K562 (cell line): ENCODE results near the gene DDX18. TPM values are rescaled to one million over a fixed set of nuclear protein-coding genes. Genes with fewer than 3 reads are reported as not detected.

Experiments
- ATAC-seq: fragments of 200-7000 bp; cut with Tn5 transposase; 3 replicates; pipeline ENCODE4 v1.9.1; 2020; ENCODE audit warnings: moderate library complexity
- BruUV-seq: library from RNA; stranded (reverse); fragments of 400-500 nt; replicated peaks from 2 replicates; lab custom pipeline; 2021; lab: Mats Ljungman, UMichigan
- CTCF ChIA-PET: fragments of 300-600 bp; formaldehyde crosslinking; extraction: SDS; loops from one replicate; lab custom pipeline; 2021; ENCODE audit warnings: low intra/inter-chr PET ratio; lab: Yijun Ruan, JAX
- POLR2A ChIA-PET: fragments of 300-600, 350-650 bp; sonication (Branson Sonifier 250); formaldehyde crosslinking; extraction: SDS; loops from one replicate; lab custom pipeline; 2021; ENCODE audit warnings: antibody characterized with exemption, inconsistent platforms; lab: Yijun Ruan, JAX
- DNase-seq, 4 experiments: peaks; one replicate each; pipeline versions ENCODE4 v3.0.0 to v3.0.0-alpha.2; 2011 to 2018; ENCODE audit warnings: low spot score in 3 of 4, mixed read lengths in 3 of 4; ENCODE audit errors: extremely low read depth in 1 of 4
- FAIRE-seq: peaks from 2 replicates; lab custom pipeline; 2011; peaks lifted over from hg19 to GRCh38; lab: Jason Lieb, UNC
- H2AFZ ChIP-seq: 2 replicates; pipeline ENCODE4 v1.6.0; 2011; ENCODE audit warnings: low read depth, low read length, control low read depth, inconsistent platforms
- H3K27ac ChIP-seq: fragments of 200-600 bp; 3 replicates; pipeline ENCODE4 v1.8.0; 2011; ENCODE audit warnings: low read depth, mild to moderate bottlenecking, control low read depth, inconsistent platforms, low read length, moderate library complexity, mixed read lengths; ENCODE audit errors: extremely low read depth
- H3K27me3 ChIP-seq, 2 experiments: fragments of 300-600 bp in 1 of 2; 2 replicates in 1 of 2; 3 replicates in 1 of 2; pipeline versions ENCODE4 v1.6.0 to v1.8.0; 2011; ENCODE audit warnings: inconsistent platforms in 2 of 2, low read length in 2 of 2, mild to moderate bottlenecking in 1 of 2, mixed read lengths in 1 of 2, moderate library complexity in 1 of 2; ENCODE audit not compliant: control insufficient read depth in 2 of 2, insufficient read depth in 2 of 2
- H3K36me3 ChIP-seq: fragments of 300-600 bp; 3 replicates; pipeline ENCODE4 v1.8.0; 2011; ENCODE audit warnings: mild to moderate bottlenecking, low read length, inconsistent platforms; ENCODE audit not compliant: control insufficient read depth, insufficient read depth
- H3K4me1 ChIP-seq, 2 experiments: fragments of 200-600 bp in 1 of 2; replicated peaks in 1 of 2; 2 replicates in 1 of 2; 3 replicates in 1 of 2; pipeline versions ENCODE4 v1.5.1 to v1.8.0; 2011; ENCODE audit warnings: inconsistent platforms in 2 of 2, low read length in 2 of 2, mild to moderate bottlenecking in 1 of 2, mixed read lengths in 1 of 2, moderate library complexity in 1 of 2; ENCODE audit not compliant: control insufficient read depth in 2 of 2, insufficient read depth in 2 of 2
- H3K4me2 ChIP-seq: 2 replicates; pipeline ENCODE4 v1.6.1; 2011; ENCODE audit warnings: low read length, control low read depth, inconsistent platforms, mixed read lengths; ENCODE audit not compliant: insufficient read depth
- H3K4me3 ChIP-seq: fragments of 200-600 bp; sonication (generic), shearing (Covaris generic); 2 replicates; pipeline ENCODE4 v1.5.1; 2016; ENCODE audit warnings: control low read depth, inconsistent platforms
- H3K79me2 ChIP-seq: fragments of 200-600 bp; 3 replicates; pipeline ENCODE4 v1.8.0; 2011; ENCODE audit warnings: low read length, inconsistent platforms; ENCODE audit not compliant: control insufficient read depth, insufficient read depth
- H3K9ac ChIP-seq, 2 experiments: 2 replicates each; pipeline versions ENCODE4 v1.6.0 to v1.6.1; 2011; ENCODE audit warnings: low read depth in 2 of 2, low read length in 2 of 2, control low read depth in 1 of 2, inconsistent platforms in 1 of 2, mild to moderate bottlenecking in 1 of 2, mixed read lengths in 1 of 2; ENCODE audit not compliant: insufficient read depth in 1 of 2
- H3K9me1 ChIP-seq: one replicate; pipeline ENCODE4 v1.6.0; 2011; ENCODE audit warnings: inconsistent platforms, mild to moderate bottlenecking, low read length, moderate library complexity; ENCODE audit not compliant: control insufficient read depth, insufficient read depth
- H3K9me3 ChIP-seq: replicated peaks from 2 replicates; pipeline ENCODE4 v1.5.1; 2011; ENCODE audit warnings: low read depth, low read length, inconsistent platforms; ENCODE audit not compliant: control insufficient read depth, insufficient read depth
- H4K20me1 ChIP-seq: replicated peaks from 2 replicates; pipeline ENCODE4 v1.6.1; 2011; ENCODE audit warnings: low read length, inconsistent platforms, mixed read lengths; ENCODE audit not compliant: control insufficient read depth, insufficient read depth
- ATF7 ChIP-seq: fragments of 450-650 bp; IDR thresholded peaks from 2 replicates; pipeline ENCODE4 v1.7.1; 2014; ENCODE audit warnings: mild to moderate bottlenecking, moderate library complexity
- CHD4 ChIP-seq: fragments of 200-600 bp; sonication (generic); IDR thresholded peaks from 3 replicates; pipeline ENCODE4 v1.6.1; 2012; ENCODE audit warnings: low read depth, mild to moderate bottlenecking, mixed read lengths, low read length, inconsistent platforms; ENCODE audit not compliant: insufficient read depth, insufficient replicate concordance, poor library complexity, severe bottlenecking
- MAFG ChIP-seq: fragments of 450-650 bp; conservative IDR thresholded peaks from 2 replicates; pipeline ENCODE4 v1.6.1; 2016; ENCODE audit warnings: missing genetic modification characterization, missing compliant biosample characterization
- PYGO2 ChIP-seq: fragments of 450-650 bp; IDR thresholded peaks from 2 replicates; pipeline ENCODE4 v1.6.1; 2016; ENCODE audit warnings: mild to moderate bottlenecking, missing genetic modification characterization, moderate library complexity, missing compliant biosample characterization
- RNF219 ChIP-seq: fragments of 250-450 bp; sonication (Bioruptor Pico); IDR thresholded peaks from 2 replicates; pipeline ENCODE4 v1.5.0; 2022; ENCODE audit warnings: mild to moderate bottlenecking
- SIRT6 ChIP-seq: IDR thresholded peaks from one replicate; pipeline ENCODE4 v1.6.1; 2012; ENCODE audit warnings: low read depth, mild to moderate bottlenecking, control low read depth, inconsistent platforms, low read length, moderate library complexity
- SMARCB1 ChIP-seq: IDR thresholded peaks from 2 replicates; pipeline ENCODE4 v1.6.1; 2011; ENCODE audit warnings: improper control_type of control experiment, low read depth; ENCODE audit not compliant: insufficient read length
- TBP ChIP-seq: optimal IDR thresholded peaks from 2 replicates; pipeline ENCODE3; 2011; ENCODE audit warnings: low read depth, low read length, improper control_type of control experiment
- ZBTB2 ChIP-seq: fragments of 450-650 bp; IDR thresholded peaks from 2 replicates; pipeline ENCODE4 v1.6.1; 2016; ENCODE audit warnings: antibody characterized with exemption
- ZBTB33 ChIP-seq: sonication (generic); formaldehyde crosslinking; IDR thresholded peaks from 2 replicates; pipeline ENCODE4 v1.8.1; 2023; ENCODE audit warnings: mild to moderate bottlenecking, missing genetic modification reagents
- ZNF212 ChIP-seq: fragments of 450-650 bp; formaldehyde crosslinking; IDR thresholded peaks from 2 replicates; pipeline ENCODE4 v1.4.0; 2020; ENCODE audit warnings: mild to moderate bottlenecking
- ZNF408 ChIP-seq: fragments of 250-450 bp; sonication (Bioruptor Pico); IDR thresholded peaks from 2 replicates; pipeline ENCODE4 v1.4.0; 2020; ENCODE audit warnings: low read depth, mild to moderate bottlenecking, moderate library complexity
- ZNF511 ChIP-seq: sonication (generic); formaldehyde crosslinking; IDR thresholded peaks from 2 replicates; pipeline ENCODE4 v1.8.0; 2022; ENCODE audit warnings: mild to moderate bottlenecking, missing genetic modification reagents
- WGBS: fragments of 100-300 bp; shearing (Covaris generic); methylation state at CpG from one replicate; pipeline ENCODE4 v1.1.6; 2016; ENCODE audit warnings: low coverage, mixed read lengths; ENCODE audit not compliant: insufficient coverage; ENCODE audit errors: missing lambda C conversion rate; 5-methylcytosine and 5-hydroxymethylcytosine counted together
- in situ Hi-C: fragments of 300-500 bp; cut with MboI; formaldehyde crosslinking; loops from 4 replicates; pipeline ENCODE4 v1.15.0; 2018; ENCODE audit warnings: inconsistent platforms, mixed read lengths
- intact Hi-C: fragments of 100-400 bp; cut with micrococcal nuclease; formaldehyde crosslinking; loops from 2 replicates; pipeline ENCODE4 v1.14.2; 2022
- polyA plus RNA-seq, 8 experiments: library from polyadenylated mRNA; depleted of rRNA in 4 of 8; stranded (reverse) in 5 of 8; unstranded in 3 of 8; fragments of >200 nt; fragmentation: Nextera tagmentation in 2 of 8; fragmentation: Illumina TruSeq in 1 of 8; extraction: Ambion mirVana in 2 of 8; extraction: Trizol in 1 of 8; gene quantifications; 2 replicates each; pipeline versions ENCODE4 v1.2.1 to v1.2.3, GENCODE V29; 2011 to 2014; ENCODE audit warnings: inconsistent platforms in 1 of 8, missing spikeins in 1 of 8
- total RNA-seq, 7 experiments: library from RNA; depleted of rRNA in 6 of 7; stranded (reverse); fragments of >200 nt in 6 of 7; fragmentation: Illumina TruSeq in 2 of 7; extraction: Trizol in 2 of 7; gene quantifications; 2 replicates each; pipeline versions ENCODE4 v1.2.1 to v1.2.3, GENCODE V29; 2011 to 2021; ENCODE audit warnings: low replicate concordance in 1 of 7

Gene DDX18
- total and polyA plus RNA-seq, 9 of the 15 experiments (the other 6 are each of a cell fraction or from before 2014, with no cell fraction given): 67.9 to 156 (median 116) TPM

GRCh38 chr2:117850461-117850860 is 36.0 kb downstream of the DDX18 start:
- 4% methylated on average over 4 of the region's 4 CpGs for WGBS
- H3K27me3 ChIP-seq: peaks cover 13 to 15% of the 10 kb centered on the region in 2 experiments; a peak in 4 of 5 replicates
- ChIA-PET CTCF (no interaction called here), POLR2A (no interaction called here)
- no peak overlapping the region for H3K4me2 ChIP-seq
- no peak for ATAC-seq
- no peak overlapping the region for H3K4me3 ChIP-seq
- in situ Hi-C loops (no loop called here), intact Hi-C loops (no loop called here)
- DNase-seq: no peak
- no TSS peak for BruUV-seq
- no peak overlapping the region for H3K27ac ChIP-seq
- no peak for FAIRE-seq
- H3K9ac ChIP-seq: no peak overlapping the region
- no peaks in the 10 kb centered on the region for H3K9me3 ChIP-seq
- no peak overlapping the region for H2AFZ ChIP-seq
- no peaks in the 10 kb centered on the region for H4K20me1 ChIP-seq
- no peaks in the 10 kb centered on the region for H3K9me1 ChIP-seq
- no peaks in the 10 kb centered on the region for H3K79me2 ChIP-seq
- H3K36me3 ChIP-seq: no peaks in the 10 kb centered on the region
- no peak for TF ChIP-seq ZBTB33
- no peak for TF ChIP-seq ZNF408 (CRISPR knock-in tag)
- no peak for TF ChIP-seq CHD4
- no peak for TF ChIP-seq ZNF511 (CRISPR knock-in tag)
- no peak for TF ChIP-seq TBP
- no peak for TF ChIP-seq PYGO2
- TF ChIP-seq ATF7: no peak
- no peak for TF ChIP-seq ZBTB2
- TF ChIP-seq RNF219: no peak
- no peak for TF ChIP-seq MAFG (tag)
- TF ChIP-seq SIRT6: no peak
- TF ChIP-seq SMARCB1: no peak
- TF ChIP-seq ZNF212 (CRISPR knock-in tag): no peak
- H3K4me1 ChIP-seq: no peaks in the 10 kb centered on the region
